Endothelial cell of umbilical vein (primary cell): Measurements from ENCODE around the gene GDA. TPM values are rescaled to one million over a fixed set of nuclear protein-coding genes. Genes with fewer than 3 reads are reported as not detected.

ENCODE experiments used
- BruUV-seq: library from RNA; stranded (reverse); fragments of 400-500 nt; replicated peaks from 2 replicates; lab custom pipeline; 2021; lab: Mats Ljungman, UMichigan
- CTCF ChIA-PET: fragments of 300-600, 350-600 bp; sonication (Branson Sonifier 250); formaldehyde crosslinking; loops from one replicate; lab custom pipeline; 2021; ENCODE audit warnings: antibody characterized with exemption, inconsistent platforms; lab: Charles Lee
- POLR2A ChIA-PET: fragments of 300-600, 350-600 bp; sonication (Branson Sonifier 250); formaldehyde crosslinking; loops from one replicate; lab custom pipeline; 2021; ENCODE audit warnings: antibody characterized with exemption, inconsistent platforms; lab: Charles Lee
- DNase-seq: peaks from one replicate; pipeline ENCODE4 v3.0.0-alpha.2; 2011; ENCODE audit warnings: low read depth, low spot score
- FAIRE-seq: peaks from 2 replicates; lab custom pipeline; 2011; peaks lifted over from hg19 to GRCh38; lab: Jason Lieb, UNC
- H2AFZ ChIP-seq: 2 replicates; pipeline ENCODE4 v1.6.0; 2012; ENCODE audit warnings: low read depth, low read length, control low read depth, inconsistent platforms
- H3K27ac ChIP-seq: 2 replicates; pipeline ENCODE4 v1.5.1; 2011; ENCODE audit warnings: low read depth, mild to moderate bottlenecking, control low read depth, low read length, moderate library complexity; ENCODE audit not compliant: insufficient read depth
- H3K27me3 ChIP-seq, 2 experiments: 2 replicates each; pipeline versions ENCODE4 v1.6.0 to v1.6.1; 2011; ENCODE audit warnings: low read length in 2 of 2, mixed read lengths in 1 of 2; ENCODE audit not compliant: control insufficient read depth in 2 of 2, insufficient read depth in 2 of 2
- H3K36me3 ChIP-seq, 2 experiments: 2 replicates in 1 of 2; 3 replicates in 1 of 2; pipeline ENCODE4 v1.5.1; 2011; ENCODE audit warnings: low read length in 2 of 2, mild to moderate bottlenecking in 1 of 2, moderate library complexity in 1 of 2; ENCODE audit not compliant: control insufficient read depth in 2 of 2, insufficient read depth in 2 of 2; ENCODE audit errors: extremely low read depth in 1 of 2
- H3K4me1 ChIP-seq: 3 replicates; pipeline ENCODE4 v1.5.1; 2011; ENCODE audit warnings: mild to moderate bottlenecking, low read length; ENCODE audit not compliant: control insufficient read depth, insufficient read depth; ENCODE audit errors: extremely low read depth
- H3K4me2 ChIP-seq: 2 replicates; pipeline ENCODE4 v1.6.1; 2011; ENCODE audit warnings: low read length, control low read depth, mixed read lengths; ENCODE audit not compliant: insufficient read depth
- H3K4me3 ChIP-seq, 3 experiments: fragments of 200-600 bp in 1 of 3; sonication (generic), shearing (Covaris generic) in 1 of 3; replicated peaks in 1 of 3; 2 replicates each; pipeline ENCODE4 v1.5.1; 2011 to 2016; ENCODE audit warnings: control low read depth in 3 of 3, low read length in 3 of 3, mild to moderate bottlenecking in 2 of 3, inconsistent platforms in 1 of 3, low read depth in 1 of 3, moderate library complexity in 1 of 3; ENCODE audit not compliant: insufficient read depth in 1 of 3
- H3K79me2 ChIP-seq: 2 replicates; pipeline ENCODE4 v1.6.0; 2012; ENCODE audit warnings: low read length, inconsistent platforms; ENCODE audit not compliant: control insufficient read depth, insufficient read depth
- H3K9ac ChIP-seq: replicated peaks from 2 replicates; pipeline ENCODE3; 2011; ENCODE audit warnings: low read length, control low read depth; ENCODE audit not compliant: insufficient read depth; ENCODE audit errors: extremely low read depth
- H3K9me1 ChIP-seq: replicated peaks from 3 replicates; pipeline ENCODE4 v1.6.0; 2011; ENCODE audit warnings: mild to moderate bottlenecking, low read length; ENCODE audit not compliant: control insufficient read depth, insufficient read depth; ENCODE audit errors: extremely low read depth
- H3K9me3 ChIP-seq: replicated peaks from 2 replicates; pipeline ENCODE4 v1.5.1; 2012; ENCODE audit warnings: low read length, inconsistent platforms; ENCODE audit not compliant: control insufficient read depth, insufficient read depth
- H4K20me1 ChIP-seq: replicated peaks from 2 replicates; pipeline ENCODE3; 2011; ENCODE audit warnings: mild to moderate bottlenecking, low read length; ENCODE audit not compliant: control insufficient read depth, insufficient read depth; ENCODE audit errors: extremely low read depth
- EZH2 ChIP-seq: IDR thresholded peaks from 2 replicates; pipeline ENCODE4 v1.6.1; 2012; ENCODE audit warnings: borderline replicate concordance, low read depth, mild to moderate bottlenecking, moderate library complexity, low read length, inconsistent platforms; ENCODE audit not compliant: severe bottlenecking
- FOS ChIP-seq: IDR thresholded peaks from 2 replicates; pipeline ENCODE4 v1.6.1; 2011; ENCODE audit warnings: mild to moderate bottlenecking, low read length, moderate library complexity, borderline replicate concordance; ENCODE audit not compliant: insufficient read depth
- GATA2 ChIP-seq: IDR thresholded peaks from 2 replicates; pipeline ENCODE4 v1.7.0; 2011; ENCODE audit warnings: low read depth, mild to moderate bottlenecking, moderate library complexity, mixed read lengths, low read length; ENCODE audit not compliant: insufficient read length, insufficient read depth
- JUN ChIP-seq: IDR thresholded peaks from 2 replicates; pipeline ENCODE4 v1.6.1; 2011; ENCODE audit warnings: borderline replicate concordance, low read depth; ENCODE audit not compliant: insufficient read length, insufficient read depth
- MAX ChIP-seq: IDR thresholded peaks from 2 replicates; pipeline ENCODE4 v1.6.1; 2011; ENCODE audit not compliant: insufficient read depth, insufficient read length
- MYC ChIP-seq: IDR thresholded peaks from one replicate; pipeline ENCODE4 v1.6.1; 2011; ENCODE audit warnings: mild to moderate bottlenecking, low read depth, low read length
- POLR2A ChIP-seq: IDR thresholded peaks from 2 replicates; pipeline ENCODE4 v1.6.1; 2012; ENCODE audit warnings: low read depth, mild to moderate bottlenecking, control low read depth, low read length
- POLR2AphosphoS5 ChIP-seq: IDR thresholded peaks from 2 replicates; pipeline ENCODE4 v1.6.1; 2012; ENCODE audit warnings: low read depth, mild to moderate bottlenecking, control low read depth, low read length, moderate library complexity; ENCODE audit not compliant: insufficient read depth
- dilution Hi-C: fragments of 300-500 bp; cut with MboI; formaldehyde crosslinking; loops from one replicate; pipeline ENCODE4 v1.15.0; 2019; ENCODE audit warnings: low sequenced_read_pairs; ENCODE audit not compliant: extremely low pct_ligation_motif_present
- intact Hi-C: fragments of 100-400 bp; cut with micrococcal nuclease; formaldehyde crosslinking; loops from one replicate; pipeline ENCODE4 v1.10.0; 2022
- polyA plus RNA-seq, 4 experiments: library from polyadenylated mRNA; depleted of rRNA in 3 of 4; stranded (reverse) in 3 of 4; unstranded in 1 of 4; fragments of >200 nt; gene quantifications; 2 replicates each; pipeline versions ENCODE4 v1.2.1 to v1.2.3, GENCODE V29; 2011 to 2012; ENCODE audit warnings: missing spikeins in 1 of 4
- total RNA-seq: library from RNA; stranded (reverse); gene quantifications from 2 replicates; pipeline ENCODE4 v1.2.3, GENCODE V29; 2021
- TF ChIP-seq, protein P1 (sequence below), 2 donors: IDR thresholded peaks; 1 replicate in 1 of 2; 2 replicates in 1 of 2; pipeline ENCODE4 v1.5.1; 2011; ENCODE audit warnings: low read length in 2 of 2, mild to moderate bottlenecking in 2 of 2, moderate library complexity in 2 of 2, control low read depth in 1 of 2, inconsistent platforms in 1 of 2, low read depth in 1 of 2; ENCODE audit not compliant: insufficient read depth in 1 of 2; ENCODE audit errors: extremely low read depth in 1 of 2

Gene GDA
- total and polyA plus RNA-seq, 2 donors (not counting 3 experiments of a cell fraction or from before 2014, with no cell fraction given) = not detected

DNA sequence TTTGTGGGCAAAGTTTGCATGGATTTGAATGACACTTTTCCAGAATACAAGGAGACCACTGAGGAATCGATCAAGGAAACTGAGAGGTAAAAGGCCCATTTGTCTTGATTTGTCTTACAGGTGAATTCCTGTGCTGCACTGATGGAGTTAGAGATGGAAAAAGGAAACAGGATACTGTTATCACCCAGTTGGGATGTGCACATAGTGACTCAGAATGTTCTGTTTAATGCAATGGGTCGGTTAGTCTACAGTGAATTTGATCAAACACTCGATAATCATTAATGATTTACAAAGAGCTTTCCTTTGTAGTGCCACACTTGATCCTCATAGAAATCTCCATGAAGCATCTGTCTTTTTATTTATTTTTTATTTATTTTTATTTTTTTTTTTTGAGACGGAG, 64.7 kb downstream of the GDA start:
- H3K27me3 ChIP-seq = no peaks in the 10 kb centered on the region
- CTCF ChIA-PET = no interaction called here

More for the DNA sequence above, 64.7 kb downstream of the GDA start:
- TF ChIP-seq MYC (no peak), FOS (no peak), JUN (no peak), MAX (no peak), GATA2 (no peak), EZH2 (no peak), POLR2AphosphoS5 (no peak), POLR2A (no peak)
- TF ChIP-seq, protein P1, sequence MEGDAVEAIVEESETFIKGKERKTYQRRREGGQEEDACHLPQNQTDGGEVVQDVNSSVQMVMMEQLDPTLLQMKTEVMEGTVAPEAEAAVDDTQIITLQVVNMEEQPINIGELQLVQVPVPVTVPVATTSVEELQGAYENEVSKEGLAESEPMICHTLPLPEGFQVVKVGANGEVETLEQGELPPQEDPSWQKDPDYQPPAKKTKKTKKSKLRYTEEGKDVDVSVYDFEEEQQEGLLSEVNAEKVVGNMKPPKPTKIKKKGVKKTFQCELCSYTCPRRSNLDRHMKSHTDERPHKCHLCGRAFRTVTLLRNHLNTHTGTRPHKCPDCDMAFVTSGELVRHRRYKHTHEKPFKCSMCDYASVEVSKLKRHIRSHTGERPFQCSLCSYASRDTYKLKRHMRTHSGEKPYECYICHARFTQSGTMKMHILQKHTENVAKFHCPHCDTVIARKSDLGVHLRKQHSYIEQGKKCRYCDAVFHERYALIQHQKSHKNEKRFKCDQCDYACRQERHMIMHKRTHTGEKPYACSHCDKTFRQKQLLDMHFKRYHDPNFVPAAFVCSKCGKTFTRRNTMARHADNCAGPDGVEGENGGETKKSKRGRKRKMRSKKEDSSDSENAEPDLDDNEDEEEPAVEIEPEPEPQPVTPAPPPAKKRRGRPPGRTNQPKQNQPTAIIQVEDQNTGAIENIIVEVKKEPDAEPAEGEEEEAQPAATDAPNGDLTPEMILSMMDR (IDR thresholded peaks at IDR 0.05; ENCODE audit: extremely low read depth in 1 of 2, insufficient read depth in 1 of 2, low read depth in 1 of 2, low read length in 2 of 2) = no peak
- Histone ChIP-seq H3K9ac (no peak overlapping the region), H3K4me2 (no peak overlapping the region), H3K9me1 (no peaks in the 10 kb centered on the region), H3K36me3 (no peaks in the 10 kb centered on the region), H3K9me3 (no peaks in the 10 kb centered on the region), H3K4me3 (no peak overlapping the region), H3K27ac (no peak overlapping the region), H2AFZ (no peak overlapping the region), H3K4me1 (no peaks in the 10 kb centered on the region), H3K79me2 (no peaks in the 10 kb centered on the region), H4K20me1 (no peaks in the 10 kb centered on the region)
- dilution Hi-C loops = no loop called here
- FAIRE-seq (no peak), DNase-seq (no peak)
- POLR2A ChIA-PET = no interaction called here
- no TSS peak for BruUV-seq
- intact Hi-C loops = no loop called here
